Sigmoid colon (tissue), 7 donors: ENCODE results near the gene TBC1D22A. TPM values are rescaled to one million over a fixed set of nuclear protein-coding genes. Genes with fewer than 3 reads are reported as not detected.

Experiments
- DNase-seq: peaks from one replicate; pipeline ENCODE4 v3.0.0-alpha.2; 2019
- H3K27ac ChIP-seq, 4 donors: fragments of 200-600 bp; sonication (generic); one replicate each; pipeline ENCODE4 v1.5.1; 2016 to 2019; ENCODE audit warnings: mild to moderate bottlenecking in 1 of 4
- H3K27me3 ChIP-seq, 3 donors: fragments of 200-600 bp; sonication (generic); one replicate each; pipeline ENCODE4 v1.5.1; 2019; ENCODE audit warnings: mild to moderate bottlenecking in 1 of 3
- H3K36me3 ChIP-seq, 4 donors: fragments of 200-600 bp; sonication (generic); one replicate each; pipeline ENCODE4 v1.5.1; 2016 to 2019
- H3K4me1 ChIP-seq, 4 donors: fragments of 200-600 bp; sonication (generic); one replicate each; pipeline ENCODE4 v1.5.1; 2017 to 2019
- H3K4me3 ChIP-seq, 4 donors: fragments of 200-600 bp; sonication (generic); one replicate each; pipeline ENCODE4 v1.5.1; 2017 to 2019; ENCODE audit warnings: mild to moderate bottlenecking in 2 of 4, moderate library complexity in 1 of 4
- H3K9me3 ChIP-seq, 4 donors: fragments of 200-600 bp in 3 of 4; sonication (generic) in 3 of 4; one replicate each; pipeline versions ENCODE4 v1.5.1 to v1.6.1; 2013 to 2019
- EP300 ChIP-seq, 4 donors: sonication (generic); formaldehyde crosslinking; IDR thresholded peaks; one replicate each; pipeline ENCODE4 v1.6.1; 2017; ENCODE audit warnings: antibody characterized with exemption in 4 of 4
- POLR2A ChIP-seq, 2 donors: fragments of 450-650 bp; IDR thresholded peaks; one replicate each; pipeline ENCODE4 v1.6.1; 2016; ENCODE audit warnings: antibody characterized with exemption in 2 of 2, mild to moderate bottlenecking in 2 of 2, moderate library complexity in 2 of 2
- POLR2AphosphoS5 ChIP-seq, 4 donors: sonication (generic); formaldehyde crosslinking; IDR thresholded peaks; one replicate each; pipeline ENCODE4 v1.6.1; 2017; ENCODE audit warnings: antibody characterized with exemption in 4 of 4
- WGBS, 2 donors: extraction: QIAGEN DNeasy Blood & Tissue Kit; methylation state at CpG; one replicate each; pipeline ENCODE4 v1.1.7; 2013; 5-methylcytosine and 5-hydroxymethylcytosine counted together
- intact Hi-C: fragments of 100-400 bp; cut with DNase I; formaldehyde crosslinking; loops from one replicate; pipeline ENCODE4 v1.15.1; 2023
- polyA plus RNA-seq, 3 donors: library from polyadenylated mRNA; stranded (reverse); fragments of 200-250 nt; gene quantifications; one replicate each; pipeline ENCODE4 v1.2.3, GENCODE V29; 2013
- total RNA-seq, 4 donors: library from RNA; depleted of rRNA; stranded (reverse); fragments of >200 nt; gene quantifications; one replicate each; pipeline ENCODE4 v1.1.0, GENCODE V29; 2016
- TF ChIP-seq, protein P1 (sequence below), 4 experiments: fragments of 450-650 bp in 3 of 4; fragments of 200-600 bp in 1 of 4; IDR thresholded peaks; one replicate each; pipeline ENCODE4 v1.5.1; 2016 to 2019; ENCODE audit warnings: antibody characterized with exemption in 4 of 4, mild to moderate bottlenecking in 3 of 4, moderate library complexity in 2 of 4
- donor health status: healthy with polysubstance abuse.
- donor health status: Bipolar disorder and iron deficiency.
- donor health status: healthy.

Gene TBC1D22A
- total and polyA plus RNA-seq, 7 donors = 13.6 to 34.6 (median 14.3) TPM

DNA sequence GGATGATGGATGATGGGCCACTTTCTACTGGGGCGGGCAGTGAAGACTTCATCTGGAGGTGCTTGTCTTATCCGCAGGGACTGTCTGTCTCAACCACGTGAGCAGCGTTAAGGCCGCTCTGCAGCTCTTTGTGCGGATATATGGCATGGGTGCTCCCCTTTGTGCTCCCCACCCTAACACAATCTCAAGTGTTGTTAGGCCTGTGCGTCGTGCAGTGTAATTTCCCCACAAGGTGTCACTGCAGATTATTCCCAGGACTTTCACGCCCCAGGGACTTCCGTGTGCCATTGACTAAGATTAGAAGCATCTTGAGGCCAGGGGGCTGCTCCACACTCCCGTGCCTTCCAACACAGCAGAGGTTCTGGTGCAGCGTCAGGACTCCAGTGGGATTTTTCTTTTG is 65.3 kb downstream of the TBC1D22A start:
- 98% methylated on average over 12 of the region's 12 CpGs for WGBS, 2 donors
- Histone ChIP-seq H3K9me3 (no peaks in the 10 kb centered on the region), H3K4me3 (no peak overlapping the region), H3K27me3 (no peaks in the 10 kb centered on the region), H3K27ac (no peak overlapping the region), H3K36me3 (no peaks in the 10 kb centered on the region), H3K4me1 (peaks cover 0 to 38% (median 34%) of the 10 kb centered on the region in 4 donors)
- TF ChIP-seq POLR2A (IDR thresholded peaks at IDR 0.05) = no peak
- TF ChIP-seq POLR2AphosphoS5 (IDR thresholded peaks at IDR 0.05) = no peak
- TF ChIP-seq, protein P1, sequence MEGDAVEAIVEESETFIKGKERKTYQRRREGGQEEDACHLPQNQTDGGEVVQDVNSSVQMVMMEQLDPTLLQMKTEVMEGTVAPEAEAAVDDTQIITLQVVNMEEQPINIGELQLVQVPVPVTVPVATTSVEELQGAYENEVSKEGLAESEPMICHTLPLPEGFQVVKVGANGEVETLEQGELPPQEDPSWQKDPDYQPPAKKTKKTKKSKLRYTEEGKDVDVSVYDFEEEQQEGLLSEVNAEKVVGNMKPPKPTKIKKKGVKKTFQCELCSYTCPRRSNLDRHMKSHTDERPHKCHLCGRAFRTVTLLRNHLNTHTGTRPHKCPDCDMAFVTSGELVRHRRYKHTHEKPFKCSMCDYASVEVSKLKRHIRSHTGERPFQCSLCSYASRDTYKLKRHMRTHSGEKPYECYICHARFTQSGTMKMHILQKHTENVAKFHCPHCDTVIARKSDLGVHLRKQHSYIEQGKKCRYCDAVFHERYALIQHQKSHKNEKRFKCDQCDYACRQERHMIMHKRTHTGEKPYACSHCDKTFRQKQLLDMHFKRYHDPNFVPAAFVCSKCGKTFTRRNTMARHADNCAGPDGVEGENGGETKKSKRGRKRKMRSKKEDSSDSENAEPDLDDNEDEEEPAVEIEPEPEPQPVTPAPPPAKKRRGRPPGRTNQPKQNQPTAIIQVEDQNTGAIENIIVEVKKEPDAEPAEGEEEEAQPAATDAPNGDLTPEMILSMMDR (IDR thresholded peaks at IDR 0.05) = no peak
- intact Hi-C loops = no loop called here
- no peak for DNase-seq

DNA sequence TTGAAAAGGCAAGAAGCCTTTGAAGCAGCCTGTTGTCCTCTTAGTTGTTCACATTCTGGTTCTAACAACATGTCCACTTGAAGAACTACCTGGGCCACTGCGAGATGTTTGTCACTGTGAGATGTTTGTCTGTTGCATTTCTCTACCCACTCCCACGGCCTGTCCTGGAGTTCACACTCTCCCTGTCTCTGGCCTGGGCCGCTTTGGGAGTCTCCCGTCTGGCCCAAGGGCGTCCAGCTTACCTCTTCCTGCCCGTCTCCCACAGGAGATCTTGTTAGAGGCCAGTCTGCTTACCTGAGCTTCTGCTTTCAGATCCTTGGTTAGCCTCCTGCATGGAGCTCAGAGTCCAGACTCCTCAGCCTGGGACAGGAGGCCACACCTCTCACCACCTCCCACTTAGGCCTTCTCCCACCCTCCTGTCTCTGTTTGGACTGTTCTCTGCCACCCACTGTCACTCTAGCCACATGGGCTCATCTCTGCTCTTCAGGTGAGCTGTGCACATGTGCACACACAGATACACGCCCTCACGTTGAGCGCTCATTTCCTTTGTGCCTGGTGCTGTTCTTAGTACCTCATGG is 66.0 kb downstream of the TBC1D22A start:
- 96% methylated on average over 9 of the region's 9 CpGs for WGBS, 2 donors
- DNase-seq = no peak
- Histone ChIP-seq H3K9me3 (no peaks in the 10 kb centered on the region), H3K36me3 (no peaks in the 10 kb centered on the region), H3K27me3 (no peaks in the 10 kb centered on the region), H3K4me3 (no peak overlapping the region), H3K4me1 (peaks cover 0 to 38% (median 34%) of the 10 kb centered on the region in 4 donors), H3K27ac (peak overlapping the region in 2 of 4 donors; percentile 80 to 83)
- intact Hi-C loops = no loop called here
- no peak for TF ChIP-seq POLR2A (IDR thresholded peaks at IDR 0.05)
- TF ChIP-seq EP300 (IDR thresholded peaks at IDR 0.05) = no peak
- TF ChIP-seq POLR2AphosphoS5 (IDR thresholded peaks at IDR 0.05) = no peak
- TF ChIP-seq, protein P1 (IDR thresholded peaks at IDR 0.05) = no peak

DNA sequence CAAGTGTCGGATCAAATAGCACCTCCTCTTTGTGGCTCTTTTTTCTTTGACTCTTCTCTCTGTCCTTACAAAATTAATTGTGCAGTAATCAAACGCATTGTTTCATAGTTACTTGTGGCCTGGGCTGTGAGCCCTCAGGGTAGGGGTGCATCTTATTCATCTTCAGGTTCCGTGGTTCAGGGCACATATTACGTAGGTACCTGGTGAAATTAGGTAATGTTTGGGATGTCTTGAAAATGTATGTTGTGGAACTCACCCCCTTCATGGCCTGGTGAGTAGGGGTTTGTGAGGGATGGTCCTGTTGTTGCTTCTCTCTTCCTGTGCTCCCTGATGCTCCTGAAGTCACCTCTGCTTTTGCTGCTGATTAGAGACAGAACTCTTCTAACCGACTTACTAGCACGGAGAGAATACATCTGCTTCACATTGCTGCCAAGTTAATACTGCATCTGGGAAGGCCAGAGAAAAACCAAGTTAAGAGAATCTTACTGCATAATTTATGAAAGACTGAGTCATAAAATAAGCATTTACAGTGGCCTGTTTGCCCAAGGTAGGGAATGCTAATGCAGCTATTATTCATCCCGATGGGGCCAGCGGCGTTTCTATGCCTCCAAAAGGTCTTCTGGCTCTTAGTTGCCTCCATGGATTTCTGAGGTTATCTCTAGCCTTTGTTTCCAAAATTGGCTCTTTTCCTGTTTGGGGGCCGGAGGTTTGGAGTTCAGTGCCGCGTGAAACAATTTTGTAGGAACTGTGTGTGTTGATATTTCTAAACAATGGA is 66.9 kb downstream of the TBC1D22A start:
- H3K4me1 ChIP-seq = peaks cover 0 to 38% (median 34%) of the 10 kb centered on the region in 4 donors
- 77 to 85% methylated on average over 12 of the region's 12 CpGs for WGBS, 2 donors
- DNase-seq = no peak
- peak in 3 of 4 donors; percentile 49 to 67 (median 60) for TF ChIP-seq POLR2AphosphoS5 (IDR thresholded peaks at IDR 0.05)
- TF ChIP-seq EP300 (IDR thresholded peaks at IDR 0.05) = no peak
- TF ChIP-seq, protein P1 (IDR thresholded peaks at IDR 0.05) = no peak
- no peaks in the 10 kb centered on the region for H3K9me3 ChIP-seq
- peak overlapping the region in 3 of 4 donors; percentile 46 to 83 (median 80) for H3K27ac ChIP-seq
- peak overlapping the region in 1 of 4 donors; percentile 10 for H3K4me3 ChIP-seq
- H3K36me3 ChIP-seq = no peaks in the 10 kb centered on the region
- no peaks in the 10 kb centered on the region for H3K27me3 ChIP-seq
- intact Hi-C loops = no loop called here

DNA sequence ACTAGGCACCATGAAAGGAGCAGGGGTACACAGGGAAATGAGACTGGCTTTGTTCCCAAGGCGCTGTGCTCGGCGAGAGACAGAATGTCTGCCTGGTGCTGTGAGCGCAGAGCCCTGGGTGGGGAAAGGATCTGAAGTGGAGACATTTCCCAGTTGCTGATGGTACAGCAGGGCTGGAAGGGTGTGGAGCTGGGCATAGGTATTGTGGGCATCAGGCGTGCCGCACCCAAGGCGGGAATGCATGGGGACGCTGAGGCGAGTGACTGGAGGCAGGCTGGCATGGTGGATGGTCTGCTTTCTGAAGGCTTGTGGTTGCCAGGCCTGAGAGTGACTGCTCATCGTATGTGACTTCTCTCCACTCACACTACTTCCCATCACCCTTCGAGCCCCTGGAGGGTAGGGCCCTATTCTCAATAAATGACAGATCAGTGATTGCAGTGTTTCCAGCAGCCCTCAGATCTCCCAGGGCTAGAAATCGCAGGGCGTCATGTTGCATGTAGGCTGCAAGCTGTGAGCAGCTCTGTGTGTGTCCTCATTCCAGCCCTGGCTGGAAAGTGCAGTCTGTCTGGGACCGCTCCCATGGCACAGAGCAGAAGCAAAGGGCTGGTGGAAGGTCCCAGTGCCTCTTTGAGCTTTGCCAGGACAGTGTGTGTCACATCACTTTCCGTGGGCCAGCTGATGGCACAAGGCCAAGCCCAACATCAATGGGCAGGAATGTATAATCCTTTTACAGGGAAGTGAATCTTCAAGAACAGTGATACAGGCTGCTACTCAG is 67.7 kb downstream of the TBC1D22A start:
- peak; percentile 82 for DNase-seq
- intact Hi-C loops = loop anchor here (10.0 kb wide), 1 partner anchor 325 kb away; no protein-coding TSS in a partner anchor

More for the DNA sequence above, 67.7 kb downstream of the TBC1D22A start:
- Histone ChIP-seq H3K9me3 (no peaks in the 10 kb centered on the region), H3K4me1 (peaks cover 0 to 38% (median 34%) of the 10 kb centered on the region in 4 donors), H3K27ac (peak overlapping the region in 3 of 4 donors; percentile 46 to 83 (median 80)), H3K27me3 (no peaks in the 10 kb centered on the region), H3K4me3 (peak overlapping the region in 1 of 4 donors; percentile 10), H3K36me3 (no peaks in the 10 kb centered on the region)
- TF ChIP-seq EP300 (IDR thresholded peaks at IDR 0.05) = no peak
- peak in 3 of 4 donors; percentile 67 to 75 (median 71) for TF ChIP-seq POLR2AphosphoS5 (IDR thresholded peaks at IDR 0.05)
- TF ChIP-seq, protein P1 (IDR thresholded peaks at IDR 0.05) = no peak
- TF ChIP-seq POLR2A (IDR thresholded peaks at IDR 0.05) = no peak
- WGBS, 2 donors = 81 to 88% methylated on average over 15 of the region's 15 CpGs
